ENCODE results near the gene CHI3L1.

The CHI3L1 gene

GRCh38 chr1:203181586-203182386 is 4.7 kb downstream of the CHI3L1 start:
- in situ Hi-C loops (cut with HindIII; ENCODE audit: low sequenced_read_pairs): no loop called here

- in situ Hi-C loops (cut with HindIII; ENCODE audit: low sequenced_read_pairs): no loop called here
Observed at GRCh38 chr1:203180611-203181330, 5.7 kb downstream of the CHI3L1 start.

GRCh38 chr1:203179667-203180005 is 6.9 kb downstream of the CHI3L1 start:
- in situ Hi-C loops (cut with HindIII; ENCODE audit: low sequenced_read_pairs): no loop called here

GRCh38 chr1:203178821-203179666 is 7.5 kb downstream of the CHI3L1 start:
- in situ Hi-C loops (cut with HindIII; ENCODE audit: low sequenced_read_pairs): no loop called here

GRCh38 chr1:203178083-203178482 is 8.4 kb downstream of the CHI3L1 start:
- in situ Hi-C loops (cut with HindIII; ENCODE audit: low sequenced_read_pairs): no loop called here

- in situ Hi-C loops (cut with HindIII; ENCODE audit: low sequenced_read_pairs): no loop called here
Observed at GRCh38 chr1:203177470-203178039, 8.9 kb downstream of the CHI3L1 start.

GRCh38 chr1:203177036-203177405 is 9.5 kb downstream of the CHI3L1 start:
- in situ Hi-C loops (cut with HindIII; ENCODE audit: low sequenced_read_pairs): no loop called here

- in situ Hi-C loops (cut with HindIII; ENCODE audit: low sequenced_read_pairs): no loop called here
Observed at GRCh38 chr1:203176273-203177035, 10.1 kb downstream of the CHI3L1 start.

- in situ Hi-C loops (cut with HindIII; ENCODE audit: low sequenced_read_pairs): no loop called here
Observed at GRCh38 chr1:203175827-203176241, 10.7 kb downstream of the CHI3L1 start.

GRCh38 chr1:203175237-203175826 is 11.2 kb downstream of the CHI3L1 start, which contains the start of gene MYBPH:
Gene MYBPH, minus strand, starts transcription at chr1:203175826. Its CDS starts 71 bp downstream, at chr1:203175755.
- in situ Hi-C loops (cut with HindIII; ENCODE audit: low sequenced_read_pairs): no loop called here

GRCh38 chr1:203174324-203174985 is 12.0 kb downstream of the CHI3L1 start:
- in situ Hi-C loops (cut with HindIII; ENCODE audit: low sequenced_read_pairs): no loop called here

- in situ Hi-C loops (cut with HindIII; ENCODE audit: low sequenced_read_pairs): no loop called here
Observed at GRCh38 chr1:203173566-203173965, 12.9 kb downstream of the CHI3L1 start.

GRCh38 chr1:203173011-203173555 is 13.4 kb downstream of the CHI3L1 start:
- in situ Hi-C loops (cut with HindIII; ENCODE audit: low sequenced_read_pairs): no loop called here

- in situ Hi-C loops (cut with HindIII; ENCODE audit: low sequenced_read_pairs): no loop called here
Observed at GRCh38 chr1:203172184-203173010, 14.1 kb downstream of the CHI3L1 start.

GRCh38 chr1:203171341-203172183 is 14.9 kb downstream of the CHI3L1 start:
- in situ Hi-C loops (cut with HindIII; ENCODE audit: low sequenced_read_pairs): no loop called here

- in situ Hi-C loops (cut with HindIII; ENCODE audit: low sequenced_read_pairs): no loop called here
Observed at GRCh38 chr1:203170625-203171330, 15.7 kb downstream of the CHI3L1 start.

Measured in DLD1 (cell line).